Testis (tissue), 3 donors: ENCODE data around the gene IPO11. TPM values are rescaled to one million over a fixed set of nuclear protein-coding genes. Genes with fewer than 3 reads are reported as not detected.
"Not testable (repeated sequence)": the region's sequence is repeated elsewhere in the genome, so short reads cannot be mapped to it uniquely, and the experiment has no call there.

Experiments used
- DNase-seq: peaks from one replicate; pipeline ENCODE4 v3.0.0-alpha.2; 2019
- H3K27ac ChIP-seq, 2 donors: fragments of 200-600 bp; sonication (generic); one replicate each; pipeline ENCODE4 v1.5.1; 2019
- H3K27me3 ChIP-seq: fragments of 200-600 bp; sonication (generic); one replicate; pipeline ENCODE4 v1.5.1; 2019
- H3K36me3 ChIP-seq: fragments of 200-600 bp; sonication (generic); one replicate; pipeline ENCODE4 v1.5.1; 2017; ENCODE audit warnings: low read depth; ENCODE audit errors: missing control alignments
- H3K4me1 ChIP-seq: fragments of 200-600 bp; sonication (generic); one replicate; pipeline ENCODE4 v1.5.1; 2019
- H3K4me3 ChIP-seq, 2 donors: fragments of 200-600 bp; sonication (generic); one replicate each; pipeline ENCODE4 v1.5.1; 2017 to 2019
- H3K9me3 ChIP-seq: fragments of 200-600 bp; sonication (generic); one replicate; pipeline ENCODE4 v1.5.1; 2017
- CTCF ChIP-seq, 3 experiments: fragments of 450-650 bp in 2 of 3; fragments of 200-600 bp in 1 of 3; sonication (generic) in 1 of 3; IDR thresholded peaks; one replicate each; pipeline ENCODE4 v1.5.1; 2016 to 2019; ENCODE audit warnings: antibody characterized with exemption in 3 of 3, mild to moderate bottlenecking in 2 of 3, moderate library complexity in 1 of 3
- POLR2A ChIP-seq: fragments of 450-650 bp; IDR thresholded peaks from one replicate; pipeline ENCODE4 v1.6.1; 2017; ENCODE audit warnings: antibody characterized with exemption, mild to moderate bottlenecking, moderate library complexity
- WGBS, 2 donors: methylation state at CpG; one replicate each; pipeline ENCODE4 v1.1.5; 2018; 5-methylcytosine and 5-hydroxymethylcytosine counted together
- intact Hi-C: fragments of 100-400 bp; cut with DNase I; formaldehyde crosslinking; loops from one replicate; pipeline ENCODE4 v1.15.1; 2023; ENCODE audit warnings: low total_unique reads
- polyA plus RNA-seq: library from polyadenylated mRNA; stranded (reverse); fragments of 350-450 nt; fragmentation: Illumina TruSeq; extraction: RNeasy Lipid Tissue Mini Kit (QIAGEN cat#74804); gene quantifications from one replicate; pipeline ENCODE4 v1.2.3, GENCODE V29; 2014; ENCODE audit warnings: low read depth, low replicate concordance; ENCODE audit not compliant: insufficient read depth
- total RNA-seq, 2 donors: library from RNA; depleted of rRNA; stranded (reverse); fragments of >200 nt; gene quantifications; one replicate each; pipeline ENCODE4 v1.2.3, GENCODE V29; 2016

IPO11 gene
- total and polyA plus RNA-seq, 3 donors from 2014 or later: 50.3 to 74.5 (median 67.3) TPM

GRCh38 chr5:62562867-62563266 lies 150.3 kb downstream of the IPO11 start:
- Histone ChIP-seq H3K27me3 (no peaks in the 10 kb centered on the region), H3K4me1 (no peaks in the 10 kb centered on the region), H3K36me3 (no peaks in the 10 kb centered on the region), H3K4me3 (no peak overlapping the region), H3K27ac (no peak overlapping the region), H3K9me3 (no peaks in the 10 kb centered on the region)
- no peak for DNase-seq
- WGBS, 2 donors: 88 to 89% methylated on average over 1 of the region's 1 CpG
- intact Hi-C loops: no loop called here
- TF ChIP-seq CTCF (IDR thresholded peaks at IDR 0.05) (no peak), POLR2A (no peak)

- no peaks in the 10 kb centered on the region for H3K36me3 ChIP-seq
- no peaks in the 10 kb centered on the region for H3K27me3 ChIP-seq
- TF ChIP-seq CTCF (IDR thresholded peaks at IDR 0.05) (no peak), POLR2A (no peak)
- H3K27ac ChIP-seq: no peak overlapping the region
- no peaks in the 10 kb centered on the region for H3K4me1 ChIP-seq
- intact Hi-C loops: no loop called here
- DNase-seq: no peak
- H3K9me3 ChIP-seq: no peaks in the 10 kb centered on the region
- 61 to 62% methylated on average over 2 of the region's 2 CpGs for WGBS, 2 donors
- no peak overlapping the region for H3K4me3 ChIP-seq
Observed at GRCh38 chr5:62564101-62564500, 151.5 kb downstream of the IPO11 start.

GRCh38 chr5:62565740-62566139 lies 153.2 kb downstream of the IPO11 start:
- DNase-seq, H3K27me3 ChIP-seq, H3K9me3 ChIP-seq, H3K36me3 ChIP-seq, H3K4me1 ChIP-seq, H3K4me3 ChIP-seq, H3K27ac ChIP-seq, intact Hi-C loops: not testable (repeated sequence)
- WGBS, 2 donors: 58 to 63% methylated on average over 3 of the region's 3 CpGs

- Histone ChIP-seq H3K4me1 (no peaks in the 10 kb centered on the region), H3K9me3 (no peaks in the 10 kb centered on the region), H3K4me3 (no peak overlapping the region), H3K27ac (no peak overlapping the region), H3K27me3 (no peaks in the 10 kb centered on the region), H3K36me3 (no peaks in the 10 kb centered on the region)
- DNase-seq: no peak
- intact Hi-C loops: no loop called here
- no peak for TF ChIP-seq POLR2A
- TF ChIP-seq CTCF (IDR thresholded peaks at IDR 0.05): no peak
- 87 to 98% methylated on average over 4 of the region's 4 CpGs for WGBS, 2 donors
Observed at GRCh38 chr5:62568143-62568542, 155.6 kb downstream of the IPO11 start.

GRCh38 chr5:62568800-62569432 lies 156.4 kb downstream of the IPO11 start:
- Histone ChIP-seq H3K27me3 (no peaks in the 10 kb centered on the region), H3K9me3 (no peaks in the 10 kb centered on the region), H3K27ac (no peak overlapping the region), H3K4me3 (no peak overlapping the region), H3K4me1 (no peaks in the 10 kb centered on the region), H3K36me3 (no peaks in the 10 kb centered on the region)
- 90 to 93% methylated on average over 2 of the region's 2 CpGs for WGBS, 2 donors
- no peak for TF ChIP-seq POLR2A
- no peak for TF ChIP-seq CTCF (IDR thresholded peaks at IDR 0.05)
- DNase-seq: no peak
- intact Hi-C loops: no loop called here
